Measurements from ENCODE around the gene PRMT9.

DNA sequence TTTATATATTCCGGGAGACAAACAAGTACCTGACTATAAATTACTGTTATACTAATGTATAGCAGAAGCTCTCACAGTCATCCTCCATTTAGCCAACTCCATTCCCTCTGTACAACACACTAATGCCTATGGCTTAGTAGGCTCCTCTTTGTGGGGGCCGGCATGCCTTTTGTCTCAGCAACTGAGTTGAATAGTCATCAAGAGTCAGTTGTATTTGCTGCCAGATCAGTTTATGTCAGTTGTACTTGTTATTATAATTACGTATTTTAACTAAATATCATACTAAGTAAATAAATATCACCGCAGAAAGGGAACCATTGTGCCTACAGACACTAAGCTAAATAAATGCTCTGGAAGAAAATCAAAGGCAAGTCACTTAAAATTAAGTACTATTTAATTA, 9.9 kb downstream of the PRMT9 start:
- TF ChIP-seq ATF2 (tag by site-specific recombination; IDR thresholded peaks at IDR 0.05; ENCODE audit: low read depth), result no peak
- TF ChIP-seq ZNF548 (tag by site-specific recombination; IDR thresholded peaks at IDR 0.05), result no peak
